GM18873 (cell line): Measurements from ENCODE around the gene SORCS2.

Source experiments
- ATAC-seq: cut with Tn5 transposase; IDR thresholded peaks from one replicate; pipeline ENCODE4 v1.9.1; 2021; ENCODE audit warnings: mild to moderate bottlenecking, moderate library complexity, moderate number of reproducible peaks; ENCODE audit not compliant: unreplicated experiment, low FRiP score

The SORCS2 gene

GRCh38 chr4:7781993-7782392 is 589.7 kb downstream of the SORCS2 start:
- no peak for ATAC-seq

- no peak for ATAC-seq
Measured at GRCh38 chr4:7782783-7783182, 590.4 kb downstream of the SORCS2 start.

GRCh38 chr4:7783541-7783940 is 591.2 kb downstream of the SORCS2 start:
- ATAC-seq: no peak

- ATAC-seq: no peak
Measured at GRCh38 chr4:7784131-7784870, 592.0 kb downstream of the SORCS2 start.

- no peak for ATAC-seq
Measured at GRCh38 chr4:7785017-7785416, 592.7 kb downstream of the SORCS2 start.

- no peak for ATAC-seq
Measured at GRCh38 chr4:7786040-7786439, 593.7 kb downstream of the SORCS2 start.

GRCh38 chr4:7786517-7786916 is 594.2 kb downstream of the SORCS2 start:
- ATAC-seq: no peak

GRCh38 chr4:7787067-7787466 is 594.7 kb downstream of the SORCS2 start:
- ATAC-seq: no peak

- ATAC-seq: no peak
Measured at GRCh38 chr4:7787681-7788141, 595.4 kb downstream of the SORCS2 start.

GRCh38 chr4:7788193-7788592 is 595.9 kb downstream of the SORCS2 start:
- ATAC-seq: no peak

- no peak for ATAC-seq
Measured at GRCh38 chr4:7788694-7789425, 596.5 kb downstream of the SORCS2 start.

GRCh38 chr4:7790023-7790422 is 597.7 kb downstream of the SORCS2 start:
- no peak for ATAC-seq

GRCh38 chr4:7790999-7791398 is 598.7 kb downstream of the SORCS2 start:
- ATAC-seq: no peak
